Smooth muscle cell (in vitro differentiated cells): ENCODE measurements around the gene ZSCAN18. TPM values are rescaled to one million over a fixed set of nuclear protein-coding genes. Genes with fewer than 3 reads are reported as not detected.

Experiments used
- polyA plus RNA-seq: library from polyadenylated mRNA; unstranded; fragments of >200 nt; fragmentation: Nextera tagmentation; extraction: Ambion mirVana; gene quantifications from 2 replicates; pipeline ENCODE4 v1.2.1, GENCODE V29; 2016
- total RNA-seq: library from RNA; depleted of rRNA; stranded (reverse); fragments of >200 nt; gene quantifications from 2 replicates; pipeline ENCODE4 v1.2.3, GENCODE V29; 2014

The ZSCAN18 gene
- total and polyA plus RNA-seq, 2 experiments from 2014 or later: 32.9 to 54.6 TPM

Other genes starting within 250 kb of the ZSCAN18 start
- 13.9 and 22.8 TPM in 2 replicates for gene ZNF587, start 248.4 kb downstream of the ZSCAN18 start, total RNA-seq
- 3.9 and 8.5 TPM in 2 replicates for gene ZNF587, start 248.4 kb downstream of the ZSCAN18 start, polyA plus RNA-seq
- 9.6 and 16.7 TPM in 2 replicates for gene ZNF814, start 209.2 kb downstream of the ZSCAN18 start, total RNA-seq
- 9.7 and 13.5 TPM in 2 replicates for gene ZNF814, start 209.2 kb downstream of the ZSCAN18 start, polyA plus RNA-seq
- 9.8 and 12.0 TPM in 2 replicates for gene ZNF417, start 181.6 kb downstream of the ZSCAN18 start, total RNA-seq
- gene ZNF417, start 181.6 kb downstream of the ZSCAN18 start, polyA plus RNA-seq: 2.6 and 5.1 TPM in 2 replicates
- 7.5 and 10.2 TPM in 2 replicates for gene ZNF418, start 162.8 kb downstream of the ZSCAN18 start, total RNA-seq
- 1.6 and 1.8 TPM in 2 replicates for gene ZNF418, start 162.8 kb downstream of the ZSCAN18 start, polyA plus RNA-seq
- 4.5 and 10.3 TPM in 2 replicates for gene ZNF256, start 150.5 kb downstream of the ZSCAN18 start, total RNA-seq
- gene ZNF256, start 150.5 kb downstream of the ZSCAN18 start, polyA plus RNA-seq: 3.2 and 4.0 TPM in 2 replicates
- 0.67 TPM in 1 of 2 replicates, not detected in the other for gene C19orf18, start 123.7 kb downstream of the ZSCAN18 start, total RNA-seq
- 2.0 and 2.1 TPM in 2 replicates for gene C19orf18, start 123.7 kb downstream of the ZSCAN18 start, polyA plus RNA-seq
- gene ZNF606, start 95.4 kb downstream of the ZSCAN18 start, total RNA-seq: 15.7 and 18.6 TPM in 2 replicates
- 5.2 and 8.6 TPM in 2 replicates for gene ZNF606, start 95.4 kb downstream of the ZSCAN18 start, polyA plus RNA-seq
- gene ZSCAN1, start 64.2 kb downstream of the ZSCAN18 start, total RNA-seq: 1.8 TPM in 1 of 2 replicates, not detected in the other
- 0.94 and 1.4 TPM in 2 replicates for gene ZSCAN1, start 64.2 kb downstream of the ZSCAN18 start, polyA plus RNA-seq
- gene ZNF135, start 38.9 kb downstream of the ZSCAN18 start, total RNA-seq: 3.7 and 4.8 TPM in 2 replicates
- 3.2 and 3.6 TPM in 2 replicates for gene ZNF135, start 38.9 kb downstream of the ZSCAN18 start, polyA plus RNA-seq
- gene ZNF329, start 52.6 kb upstream of the ZSCAN18 start, total RNA-seq: 14.3 and 22.3 TPM in 2 replicates
- 2.3 and 4.4 TPM in 2 replicates for gene ZNF329, start 52.6 kb upstream of the ZSCAN18 start, polyA plus RNA-seq
- gene ZNF274, start 84.8 kb upstream of the ZSCAN18 start, total RNA-seq: 23.8 and 29.2 TPM in 2 replicates
- 27.2 and 29.5 TPM in 2 replicates for gene ZNF274, start 84.8 kb upstream of the ZSCAN18 start, polyA plus RNA-seq
- 25.6 and 144 TPM in 2 replicates for gene ZNF544, start 130.7 kb upstream of the ZSCAN18 start, total RNA-seq
- 12.9 and 21.4 TPM in 2 replicates for gene ZNF544, start 130.7 kb upstream of the ZSCAN18 start, polyA plus RNA-seq
- gene ZNF8, start 180.7 kb upstream of the ZSCAN18 start, total RNA-seq: 6.6 and 7.8 TPM in 2 replicates
- 1.1 and 1.8 TPM in 2 replicates for gene ZNF8, start 180.7 kb upstream of the ZSCAN18 start, polyA plus RNA-seq
- 46.4 and 93.9 TPM in 2 replicates for gene ERVK3-1, start 207.1 kb upstream of the ZSCAN18 start, total RNA-seq
- gene ERVK3-1, start 207.1 kb upstream of the ZSCAN18 start, polyA plus RNA-seq: 46.5 and 57.7 TPM in 2 replicates
- gene ZSCAN22, start 228.8 kb upstream of the ZSCAN18 start, total RNA-seq: 1.7 and 2.2 TPM in 2 replicates
- 2.4 and 2.5 TPM in 2 replicates for gene ZSCAN22, start 228.8 kb upstream of the ZSCAN18 start, polyA plus RNA-seq